HK-2 (cell line): ENCODE data around the gene USP10.

Experiments
- DNase-seq: peaks from one replicate; pipeline ENCODE4 v3.0.0-alpha.2; 2018; ENCODE audit not compliant: unreplicated experiment

The USP10 gene

GRCh38 chr16:84769416-84769815 lies 69.6 kb downstream of the USP10 start:
- DNase-seq, result no peak

DNA sequence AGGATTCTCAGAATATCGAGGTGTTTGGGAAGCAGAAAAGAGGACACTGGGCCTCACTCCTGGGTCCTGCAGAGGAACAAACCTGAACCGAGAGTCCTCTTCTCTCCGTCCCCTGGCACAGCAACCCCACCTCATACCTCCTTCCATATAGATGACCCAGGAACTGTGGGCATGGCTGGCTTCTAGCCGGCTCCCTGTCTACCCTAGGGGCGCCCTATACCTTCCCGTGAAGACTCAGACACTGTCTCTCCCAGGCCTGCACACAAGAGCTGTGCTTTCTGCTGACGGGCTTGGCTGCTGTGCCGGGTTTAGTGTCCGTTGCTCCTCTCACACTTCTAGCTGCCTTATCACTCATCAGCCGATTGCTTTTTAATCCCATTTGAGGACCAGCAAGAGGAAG lies 73.5 kb downstream of the USP10 start:
- no peak for DNase-seq

- DNase-seq, result no peak
These were observed 75.0 kb downstream of the USP10 start for GRCh38 chr16:84774810-84775209.

DNA sequence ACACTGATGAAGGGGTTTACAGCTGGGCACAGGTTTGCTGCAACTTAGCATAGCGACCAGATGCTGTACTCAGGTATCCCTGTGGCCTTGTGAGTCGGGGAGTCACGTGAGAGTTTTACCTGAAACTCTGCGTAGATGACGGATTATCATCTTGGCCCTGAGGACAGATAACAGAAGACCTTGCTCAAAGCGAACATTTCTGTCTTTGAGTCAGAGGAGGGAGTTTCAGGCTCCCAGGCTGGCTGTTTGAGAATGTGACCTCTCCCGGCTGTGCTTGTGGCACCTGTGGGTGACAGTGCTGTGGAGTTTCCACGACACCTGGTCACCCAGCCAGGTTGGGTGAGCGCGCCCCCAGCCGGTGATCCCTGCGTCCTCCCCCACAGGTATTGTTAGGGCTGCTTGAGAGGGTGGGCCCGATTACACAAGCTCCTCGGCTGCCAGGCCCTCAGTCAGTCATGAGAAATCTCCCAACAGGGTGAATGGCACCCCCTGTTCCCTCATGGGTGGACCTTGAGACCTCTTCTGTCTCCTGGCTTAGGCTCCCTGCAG lies 75.5 kb downstream of the USP10 start:
- DNase-seq, result no peak

GRCh38 chr16:84777435-84777834 lies 77.6 kb downstream of the USP10 start:
- no peak for DNase-seq

GRCh38 chr16:84778720-84779119 lies 78.9 kb downstream of the USP10 start:
- no peak for DNase-seq

DNA sequence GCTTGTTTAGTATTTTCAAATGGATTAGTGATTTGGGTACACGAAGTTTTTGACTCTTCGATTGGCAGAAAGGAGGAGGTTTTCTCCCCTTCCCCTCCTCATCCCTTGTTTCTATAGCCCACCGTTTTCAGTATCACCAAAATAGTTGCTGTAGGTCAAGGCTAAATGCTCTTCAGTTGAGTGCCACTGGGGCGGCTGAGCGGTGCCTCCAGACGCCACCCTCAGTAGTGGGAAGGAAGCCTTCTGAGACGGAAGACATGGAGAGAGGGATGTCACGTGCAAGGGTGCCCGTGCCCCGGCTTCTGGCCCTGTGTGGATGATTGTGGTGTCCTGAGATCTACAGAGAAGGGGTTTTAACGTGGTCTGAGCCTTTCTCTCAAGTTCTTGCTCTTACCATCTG lies 80.3 kb downstream of the USP10 start:
- no peak for DNase-seq

DNA sequence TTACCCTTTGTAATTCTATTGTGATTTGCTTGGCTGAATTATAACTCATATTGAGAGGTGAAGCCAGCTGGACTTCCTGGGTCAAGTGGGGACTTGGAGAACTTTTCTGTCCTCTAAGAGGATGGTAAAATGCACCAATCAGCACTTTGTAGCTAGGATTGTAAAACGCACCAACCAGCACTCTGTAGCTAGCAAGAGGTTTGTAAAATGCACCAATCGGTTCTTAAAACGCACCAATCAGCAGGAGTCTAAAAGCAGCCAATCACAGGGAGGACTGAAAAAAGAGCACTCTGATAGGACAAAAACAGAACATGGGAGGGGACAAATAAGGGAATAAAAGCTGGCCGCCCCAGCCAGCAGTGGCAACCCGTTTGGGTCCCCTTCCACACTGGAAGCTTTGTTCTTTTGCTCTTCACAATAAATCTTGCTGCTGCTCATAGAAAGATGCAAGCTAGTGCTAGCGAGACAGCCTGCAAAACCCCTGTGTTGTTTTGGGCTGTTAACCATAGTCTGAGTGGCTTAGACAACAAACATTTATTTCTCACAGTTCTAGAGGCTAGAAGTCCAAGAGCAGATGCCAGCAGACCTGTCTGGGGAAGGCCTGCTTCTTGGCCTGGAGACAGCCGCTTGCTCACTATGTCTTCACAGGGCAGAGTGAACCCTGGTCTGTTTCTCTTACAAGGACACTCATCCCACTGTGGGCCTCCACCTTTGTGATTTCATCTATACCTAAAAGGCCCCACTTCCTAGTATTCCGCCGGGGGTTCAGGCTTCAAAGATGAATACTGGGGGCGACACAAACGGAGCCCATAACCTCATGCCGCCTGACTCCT lies 81.0 kb downstream of the USP10 start:
- no peak for DNase-seq

DNA sequence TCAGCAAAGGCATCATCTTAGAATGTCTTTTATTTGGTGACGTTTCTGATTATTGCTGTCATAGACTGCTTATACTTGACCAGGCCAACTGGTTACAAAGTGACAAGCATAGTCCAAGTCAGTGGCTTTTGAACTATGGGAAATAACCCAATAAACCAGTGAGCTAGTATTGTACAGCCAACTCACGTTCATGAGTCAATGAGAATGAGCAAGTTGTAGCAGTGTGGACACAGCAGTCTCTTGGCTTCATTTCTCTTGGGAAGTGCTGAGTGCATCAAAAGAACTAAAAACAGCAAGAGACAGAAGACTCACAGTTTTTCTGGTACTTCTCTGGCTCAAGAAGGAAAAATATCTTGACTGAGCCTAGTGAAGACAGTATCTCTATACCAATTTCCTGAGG lies 83.0 kb downstream of the USP10 start:
- DNase-seq, result no peak

GRCh38 chr16:84785843-84786581 lies 86.2 kb downstream of the USP10 start:
- no peak for DNase-seq

DNA sequence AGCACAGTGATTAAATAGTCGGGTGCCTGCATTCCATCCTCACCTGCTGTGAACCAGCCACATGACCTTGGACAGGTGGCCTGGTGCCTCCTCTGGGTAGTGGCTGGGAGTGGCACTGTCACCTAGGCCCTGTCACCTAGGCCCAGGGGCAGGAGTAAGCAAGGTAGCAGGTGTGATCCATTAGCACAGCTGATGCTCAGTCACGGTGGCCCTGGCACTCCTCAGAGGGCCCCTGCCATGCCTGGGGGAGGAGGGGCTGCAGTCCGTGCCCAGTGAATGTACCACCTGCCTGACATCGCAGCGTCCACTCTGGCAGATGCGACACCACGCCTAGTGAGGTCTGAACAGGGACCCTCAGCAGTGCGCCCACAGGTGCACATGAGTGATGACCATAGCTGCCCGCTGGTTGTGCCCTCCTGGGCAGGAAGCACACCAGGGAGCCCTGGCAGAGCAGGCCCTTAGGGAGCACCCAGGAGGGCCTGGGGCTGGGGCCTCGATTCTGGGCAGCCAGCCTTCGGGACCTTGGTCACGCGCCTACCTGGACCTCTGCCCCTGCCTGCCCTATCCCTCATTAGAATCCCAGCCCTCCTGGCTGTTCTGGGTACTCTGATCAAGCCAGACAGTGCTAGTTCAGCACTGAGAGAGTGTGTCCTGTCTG lies 86.9 kb downstream of the USP10 start:
- DNase-seq, result no peak

DNA sequence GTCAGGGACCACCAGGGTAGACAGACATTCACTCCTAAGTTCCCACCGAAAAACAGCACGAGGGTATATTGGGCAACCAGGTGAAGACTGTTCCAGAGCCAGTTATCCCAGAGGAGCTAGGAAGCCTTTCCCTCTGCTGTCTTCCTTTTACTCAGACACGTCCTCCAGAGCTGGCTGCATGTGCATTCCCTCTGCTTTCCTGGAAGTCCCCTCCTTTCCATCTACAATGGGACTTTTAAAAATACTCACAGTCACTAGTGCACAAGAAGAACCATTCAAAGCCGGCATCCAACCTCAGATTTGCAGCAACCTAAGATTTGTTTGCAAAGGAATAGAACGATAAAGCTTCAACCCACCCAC lies 87.4 kb downstream of the USP10 start:
- DNase-seq, result no peak

GRCh38 chr16:84788920-84789391 lies 89.2 kb downstream of the USP10 start:
- DNase-seq, result no peak

GRCh38 chr16:84789431-84789830 lies 89.6 kb downstream of the USP10 start:
- no peak for DNase-seq

DNA sequence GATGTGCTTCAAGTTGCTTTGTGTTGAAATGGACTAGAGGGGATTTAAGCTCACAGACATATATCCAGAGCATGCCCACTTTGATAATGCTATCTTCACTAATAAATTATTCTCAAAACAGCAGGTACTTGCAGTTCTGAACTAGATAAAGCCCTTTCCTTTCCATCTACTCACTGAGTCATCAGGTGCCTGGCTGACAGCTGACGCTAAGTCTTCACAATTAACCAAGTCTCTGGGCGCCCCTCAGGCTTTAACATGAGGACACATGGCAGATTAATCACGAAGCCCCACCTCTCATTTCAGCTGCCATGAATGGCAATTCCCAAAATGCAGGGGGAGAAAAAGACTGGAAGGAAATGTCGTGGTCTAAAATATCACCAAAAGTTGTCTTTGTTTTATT lies 90.5 kb downstream of the USP10 start:
- no peak for DNase-seq

- no peak for DNase-seq
These were observed 91.3 kb downstream of the USP10 start for GRCh38 chr16:84791088-84791487.

DNA sequence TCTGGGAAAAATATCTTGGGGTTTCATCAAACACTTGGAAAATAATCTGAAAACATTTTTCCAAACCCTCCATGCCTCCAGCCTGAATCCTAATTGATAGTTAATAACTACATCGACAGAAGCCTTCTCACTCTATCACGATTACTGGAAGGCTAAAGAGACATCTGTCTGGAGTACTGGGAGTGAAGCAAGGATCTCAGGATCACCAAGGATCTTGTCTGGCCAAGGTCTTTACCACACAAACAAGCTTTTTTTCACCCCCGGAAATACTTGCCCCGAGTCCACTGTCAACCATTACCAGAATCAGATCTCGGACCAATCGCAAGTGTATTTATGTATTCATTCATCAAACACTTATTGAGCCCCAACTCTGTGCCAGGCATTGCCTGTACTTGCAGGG lies 91.7 kb downstream of the USP10 start:
- no peak for DNase-seq

GRCh38 chr16:84794186-84794585 lies 94.4 kb downstream of the USP10 start:
- DNase-seq, result no peak

GRCh38 chr16:84794626-84795025 lies 94.8 kb downstream of the USP10 start:
- no peak for DNase-seq

DNA sequence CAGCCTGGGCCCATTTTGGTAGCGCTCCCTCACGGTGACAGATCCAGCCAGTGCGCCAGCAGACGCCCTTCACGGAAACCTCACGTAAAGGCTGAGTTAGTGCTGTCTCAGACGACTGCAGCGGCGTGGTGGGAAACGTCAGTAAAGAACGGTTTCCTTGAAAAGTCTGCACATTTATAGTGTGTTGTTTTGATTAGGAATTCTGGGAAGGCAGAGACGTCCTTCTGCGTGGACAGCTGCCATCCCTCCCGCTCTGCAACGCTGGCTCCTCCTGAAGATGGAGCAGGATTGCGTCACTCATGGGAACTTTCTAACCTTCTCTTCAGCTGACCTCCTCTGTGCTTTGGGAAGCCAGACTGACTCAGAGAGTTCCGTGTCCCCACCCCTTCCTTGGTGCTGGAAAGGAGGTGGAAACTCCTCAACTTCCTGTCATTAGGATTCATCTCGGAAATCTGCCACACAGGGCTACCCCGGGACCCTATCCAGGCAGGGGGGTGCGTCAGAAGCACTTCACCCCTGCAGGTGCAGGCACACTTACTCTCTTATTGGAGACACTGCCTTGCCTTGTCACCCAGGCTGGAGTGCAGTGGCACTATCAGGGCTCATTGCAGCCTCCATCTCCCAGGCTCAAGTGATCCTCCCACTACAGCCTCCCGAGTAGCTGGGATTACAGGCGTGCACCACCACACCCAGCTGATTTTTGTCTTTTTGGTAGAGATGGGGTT lies 95.7 kb downstream of the USP10 start:
- no peak for DNase-seq

DNA sequence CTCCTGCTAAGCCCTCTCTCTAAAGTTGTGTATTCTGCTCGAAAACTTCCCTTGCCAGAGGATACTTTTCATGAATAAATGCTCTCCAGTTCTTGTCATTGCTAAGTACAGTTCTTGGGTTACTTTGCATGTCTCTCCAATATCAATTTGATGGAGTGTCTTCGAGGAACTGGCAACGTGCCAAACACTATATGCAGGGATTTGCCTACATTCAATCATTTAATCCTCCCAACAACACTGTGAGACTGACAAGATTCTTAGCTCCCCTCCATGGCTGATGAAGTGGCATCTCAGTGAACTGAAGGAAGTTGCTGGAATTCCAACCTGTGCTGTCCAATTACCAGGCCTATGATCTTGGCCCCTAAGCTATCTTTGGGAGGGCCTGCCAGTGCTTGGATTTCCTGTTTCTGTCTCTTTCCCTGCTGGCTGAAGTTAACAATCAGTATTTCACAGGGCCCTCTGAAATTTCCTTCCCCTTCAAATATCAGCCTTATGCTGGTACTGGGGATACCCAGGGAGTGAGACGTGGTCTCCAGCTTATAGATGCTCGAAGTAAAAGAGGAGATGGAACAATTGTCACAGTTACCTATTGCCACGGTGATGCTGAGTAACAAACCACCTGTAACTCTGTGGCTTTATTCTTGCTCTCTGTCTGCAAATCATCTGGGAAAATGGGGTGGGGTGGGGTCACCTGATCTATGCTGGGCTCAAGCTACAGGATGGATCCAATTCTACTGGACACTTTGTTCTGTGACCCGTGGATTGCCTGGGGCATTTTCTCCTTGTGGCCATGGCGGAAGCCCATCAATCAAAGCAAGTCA lies 100.6 kb downstream of the USP10 start:
- no peak for DNase-seq
